HCT116 (cell line): ENCODE measurements around the gene OGA. TPM values are rescaled to one million over a fixed set of nuclear protein-coding genes. Genes with fewer than 3 reads are reported as not detected.

Source experiments
- ATAC-seq: fragments of 200-7000 bp; cut with Tn5 transposase; 2 replicates; pipeline ENCODE4 v1.9.1; 2020; ENCODE audit warnings: mild to moderate bottlenecking, moderate library complexity
- BruUV-seq: library from RNA; stranded (reverse); fragments of 400-500 nt; replicated peaks from 2 replicates; lab custom pipeline; 2021; lab: Mats Ljungman, UMichigan
- CTCF ChIA-PET: fragments of 300-600 bp; sonication (Branson Sonifier 250); formaldehyde crosslinking; loops from one replicate; lab custom pipeline; 2021; ENCODE audit warnings: antibody characterized with exemption; lab: Charles Lee
- POLR2A ChIA-PET: fragments of 300-600, 350-600 bp; sonication (Branson Sonifier 250); formaldehyde crosslinking; loops from one replicate; lab custom pipeline; 2021; ENCODE audit warnings: antibody characterized with exemption; lab: Charles Lee
- RAD21 ChIA-PET, 2 experiments: fragments of 300-600 bp; sonication (Branson Sonifier 250); formaldehyde crosslinking; loops; one replicate each; lab custom pipeline; 2023; ENCODE audit warnings: low total read pairs in 2 of 2; ENCODE audit not compliant: uncharacterized antibody in 2 of 2, unreplicated experiment in 2 of 2, low non-redundant PET in 1 of 2; lab: Charles Lee
- DNase-seq: peaks from one replicate; pipeline ENCODE4 v3.0.0-alpha.2; 2010; ENCODE audit warnings: low read depth, low spot score
- H2AFZ ChIP-seq: fragments of 200-600 bp; shearing (Covaris generic), sonication (generic); 2 replicates; pipeline ENCODE4 v1.6.1; 2017; ENCODE audit warnings: low read depth, mixed run types, mixed read lengths, antibody characterized with exemption, low read length; ENCODE audit not compliant: poor library complexity, severe bottlenecking
- H3K27ac ChIP-seq: 2 replicates; pipeline ENCODE4 v1.5.1; 2012; ENCODE audit warnings: low read depth, low read length
- H3K27me3 ChIP-seq: fragments of 200-600 bp; sonication (generic); 2 replicates; pipeline ENCODE4 v1.6.1; 2016; ENCODE audit warnings: mixed run types, low read length, mixed read lengths; ENCODE audit not compliant: insufficient read depth
- H3K36me3 ChIP-seq, 2 experiments: fragments of 200-500 bp in 1 of 2; fragments of 200-600 bp in 1 of 2; sonication (Bioruptor generic) in 1 of 2; sonication (generic) in 1 of 2; 2 replicates each; pipeline versions ENCODE4 v1.5.1 to v1.6.1; 2014 to 2016; ENCODE audit warnings: low read length in 2 of 2, inconsistent platforms in 1 of 2, mixed read lengths in 1 of 2, mixed run types in 1 of 2; ENCODE audit not compliant: insufficient read depth in 2 of 2, control insufficient read depth in 1 of 2
- H3K4me1 ChIP-seq, 2 experiments: fragments of 200-600 bp in 1 of 2; sonication (generic) in 1 of 2; 2 replicates each; pipeline versions ENCODE4 v1.5.1 to v1.6.1; 2012 to 2017; ENCODE audit warnings: low read length in 2 of 2, inconsistent platforms in 1 of 2, mild to moderate bottlenecking in 1 of 2, mixed read lengths in 1 of 2, mixed run types in 1 of 2, moderate library complexity in 1 of 2; ENCODE audit not compliant: insufficient read depth in 2 of 2, control insufficient read depth in 1 of 2
- H3K4me2 ChIP-seq: fragments of 200-600 bp; sonication (generic); 2 replicates; pipeline ENCODE4 v1.6.1; 2017; ENCODE audit warnings: mixed run types, low read length, mixed read lengths
- H3K4me3 ChIP-seq, 2 experiments: fragments of 200-600 bp in 1 of 2; sonication (generic) in 1 of 2; replicated peaks in 1 of 2; 2 replicates each; pipeline ENCODE4 v1.5.1; 2011 to 2016; ENCODE audit warnings: low read length in 2 of 2, control low read depth in 1 of 2, low read depth in 1 of 2, mild to moderate bottlenecking in 1 of 2, mixed read lengths in 1 of 2, mixed run types in 1 of 2
- H3K79me2 ChIP-seq: fragments of 200-600 bp; sonication (generic); 2 replicates; pipeline ENCODE4 v1.6.1; 2017; ENCODE audit warnings: mild to moderate bottlenecking, mixed run types, low read length, moderate library complexity, mixed read lengths; ENCODE audit not compliant: insufficient read depth
- H3K9ac ChIP-seq: fragments of 200-600 bp; sonication (generic); 2 replicates; pipeline ENCODE4 v1.6.1; 2016; ENCODE audit warnings: low read length, mixed read lengths
- H3K9me2 ChIP-seq: fragments of 200-600 bp; sonication (generic), shearing (Covaris generic); 2 replicates; pipeline ENCODE4 v1.6.1; 2017; ENCODE audit warnings: mixed run types, mild to moderate bottlenecking, moderate library complexity; ENCODE audit not compliant: insufficient read depth
- H3K9me3 ChIP-seq, 2 experiments: fragments of 200-500 bp in 1 of 2; fragments of 200-600 bp in 1 of 2; sonication (Bioruptor generic) in 1 of 2; sonication (generic) in 1 of 2; 2 replicates each; pipeline ENCODE4 v1.6.1; 2014 to 2017; ENCODE audit warnings: low read length in 2 of 2, mixed read lengths in 2 of 2, inconsistent platforms in 1 of 2, low read depth in 1 of 2, mild to moderate bottlenecking in 1 of 2, mixed run types in 1 of 2, moderate library complexity in 1 of 2; ENCODE audit not compliant: control insufficient read depth in 1 of 2, insufficient read depth in 1 of 2
- H4K20me1 ChIP-seq: fragments of 200-600 bp; sonication (generic), shearing (Covaris generic); 2 replicates; pipeline ENCODE4 v1.6.1; 2017; ENCODE audit warnings: mixed run types, mild to moderate bottlenecking, moderate library complexity; ENCODE audit not compliant: insufficient read depth
- CBX3 ChIP-seq: IDR thresholded peaks from 2 replicates; pipeline ENCODE4 v1.6.1; 2012; ENCODE audit warnings: low read depth
- CEBPB ChIP-seq: IDR thresholded peaks from 2 replicates; pipeline ENCODE4 v1.6.1; 2012; ENCODE audit warnings: low read depth
- CTCF ChIP-seq, 3 experiments: fragments of 200-600 bp in 1 of 3; sonication (generic) in 1 of 3; IDR thresholded peaks in 2 of 3; conservative IDR thresholded peaks in 1 of 3; 2 replicates each; pipeline ENCODE4 v1.5.1; 2012 to 2017; ENCODE audit warnings: low read depth in 2 of 3, low read length in 2 of 3, antibody characterized with exemption in 1 of 3, borderline replicate concordance in 1 of 3, control low read depth in 1 of 3, mild to moderate bottlenecking in 1 of 3, mixed read lengths in 1 of 3, mixed run types in 1 of 3, moderate library complexity in 1 of 3; ENCODE audit not compliant: insufficient read depth in 1 of 3
- EGR1 ChIP-seq: IDR thresholded peaks from 2 replicates; pipeline ENCODE4 v1.6.1; 2012; ENCODE audit warnings: low read depth
- EZH2 ChIP-seq: fragments of 200-600 bp; sonication (generic); IDR thresholded peaks from 2 replicates; pipeline ENCODE4 v1.6.1; 2017; ENCODE audit warnings: antibody characterized with exemption, mixed run types
- EZH2phosphoT487 ChIP-seq: fragments of 200-600 bp; IDR thresholded peaks from 2 replicates; pipeline ENCODE4 v1.6.1; 2018; ENCODE audit warnings: antibody characterized with exemption, borderline replicate concordance
- FOSL1 ChIP-seq: IDR thresholded peaks from 2 replicates; pipeline ENCODE4 v1.6.1; 2012; ENCODE audit warnings: low read depth
- POLR2A ChIP-seq: IDR thresholded peaks from 2 replicates; pipeline ENCODE4 v1.7.0; 2011; ENCODE audit warnings: borderline replicate concordance; ENCODE audit not compliant: insufficient read depth, insufficient read length; ENCODE audit errors: extremely low read depth
- POLR2AphosphoS5 ChIP-seq: IDR thresholded peaks from 2 replicates; pipeline ENCODE4 v1.6.1; 2011; ENCODE audit warnings: mild to moderate bottlenecking, low read depth, low read length, moderate library complexity
- RAD21 ChIP-seq: IDR thresholded peaks from 2 replicates; pipeline ENCODE4 v1.6.1; 2012; ENCODE audit warnings: low read depth, mild to moderate bottlenecking
- SIN3A ChIP-seq: IDR thresholded peaks from 2 replicates; pipeline ENCODE4 v1.6.1; 2012; ENCODE audit warnings: low read depth
- SP1 ChIP-seq: IDR thresholded peaks from 2 replicates; pipeline ENCODE4 v1.6.1; 2012; ENCODE audit warnings: low read depth
- TCF7L2 ChIP-seq: IDR thresholded peaks from 2 replicates; pipeline ENCODE4 v1.7.0; 2011; ENCODE audit warnings: borderline replicate concordance, inconsistent platforms; ENCODE audit not compliant: insufficient read depth, insufficient read length; ENCODE audit errors: extremely low read depth
- ZFX ChIP-seq: fragments of 450-650 bp; IDR thresholded peaks from 2 replicates; pipeline ENCODE4 v1.6.1; 2017
- ZNF274 ChIP-seq: fragments of 200-500 bp; sonication (Bioruptor generic); IDR thresholded peaks from 2 replicates; pipeline ENCODE4 v1.6.1; 2014; ENCODE audit warnings: mild to moderate bottlenecking, low read depth, low read length, inconsistent platforms
- intact Hi-C: fragments of 100-400 bp; cut with micrococcal nuclease; formaldehyde crosslinking; loops from 2 replicates; pipeline ENCODE4 v1.10.0; 2022
- total RNA-seq: library from RNA; stranded (reverse); gene quantifications from one replicate; pipeline ENCODE4 v1.2.1, GENCODE V29; 2021; ENCODE audit not compliant: unreplicated experiment
- TF ChIP-seq, protein P1 (sequence below): IDR thresholded peaks from 2 replicates; pipeline ENCODE4 v1.6.1; 2012

The OGA gene
- total RNA-seq, 1 experiment from 2014 or later: 127 TPM

DNA sequence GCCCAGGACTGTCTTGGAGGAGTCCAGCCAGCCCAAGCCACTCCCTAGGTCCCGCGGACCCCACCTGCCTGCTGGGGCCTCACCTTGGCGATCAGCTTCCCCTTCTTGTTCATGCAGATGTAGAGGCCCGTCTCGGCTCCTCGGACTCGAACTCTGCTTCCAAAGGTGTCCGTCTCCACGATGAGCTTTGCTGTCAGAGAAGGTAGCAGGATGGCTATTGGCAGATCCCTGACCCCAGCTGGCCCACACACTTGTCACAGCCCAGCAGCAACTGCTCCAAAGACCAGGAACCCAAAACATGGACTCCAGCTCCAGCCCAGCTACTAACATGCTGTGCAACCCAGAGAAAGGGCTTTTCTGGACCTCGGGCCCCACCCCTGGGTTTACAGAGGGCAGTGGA is 46.9 kb downstream of the OGA start:
- no peaks in the 10 kb centered on the region for H3K36me3 ChIP-seq
- POLR2A ChIA-PET: no interaction called here

DNA sequence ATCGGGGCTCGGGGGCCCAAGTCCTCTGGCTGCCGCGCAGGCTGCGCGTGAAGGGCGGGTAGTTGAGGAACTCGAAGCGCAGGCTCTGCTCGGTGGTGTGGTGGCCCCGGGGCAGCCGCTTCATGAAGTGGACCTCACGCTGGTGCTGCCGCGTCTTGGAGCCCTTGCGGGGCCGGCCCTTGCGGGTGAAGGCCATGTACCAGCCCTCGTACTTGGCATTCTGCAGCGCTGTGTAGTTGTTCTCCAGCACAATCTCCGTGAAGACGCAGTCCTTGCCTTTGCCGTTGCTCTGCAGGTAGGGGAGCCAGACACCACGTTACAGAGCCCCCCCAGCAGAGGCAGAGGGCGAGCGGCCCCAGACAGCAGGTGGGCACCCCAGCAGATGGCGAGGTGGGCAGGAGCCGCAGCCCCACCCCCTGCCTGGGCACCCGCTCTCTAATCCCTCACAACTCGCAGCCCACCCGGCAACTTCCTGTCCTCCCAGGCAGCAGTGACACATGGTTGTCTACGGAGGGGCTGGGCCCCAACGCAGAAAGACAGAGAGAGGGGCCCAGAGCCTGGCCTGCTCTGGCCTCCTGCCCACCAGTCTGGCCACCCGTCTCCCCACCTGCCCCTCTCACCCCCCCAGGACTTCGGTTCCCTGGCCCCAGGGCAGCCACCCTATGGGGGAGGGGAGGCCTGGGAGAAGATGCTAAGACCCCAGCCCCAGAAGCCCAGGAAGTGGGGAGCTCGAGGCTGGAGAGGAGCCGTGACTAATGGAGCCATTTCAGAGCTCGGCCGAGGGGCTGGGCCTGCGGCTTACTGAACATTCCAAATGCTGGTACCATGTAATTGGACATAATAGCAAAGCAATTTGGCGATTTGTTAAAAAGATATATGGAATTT is 47.7 kb downstream of the OGA start:
- H3K9ac ChIP-seq: no peak overlapping the region
- BruUV-seq: no TSS peak
- H3K9me3 ChIP-seq: no peaks in the 10 kb centered on the region
- no peak for ATAC-seq
- DNase-seq: no peak
- intact Hi-C loops: no loop called here
- ChIA-PET RAD21 (interaction anchor here (0.6 to 0.9 kb wide), 2 partner anchors 10 to 168 kb away, joined by 3 read pairs; no protein-coding TSS in a partner anchor), POLR2A (no interaction called here), CTCF (interaction anchor here (0.7 to 3.6 kb wide), 2 partner anchors 10 to 11 kb away, joined by 5 to 22 read pairs; no protein-coding TSS in a partner anchor)
- no peak overlapping the region for H3K4me2 ChIP-seq
- peaks cover 3% of the 10 kb centered on the region; the same call in 1 of the 2 replicates for H3K27me3 ChIP-seq
- H4K20me1 ChIP-seq: no peaks in the 10 kb centered on the region
- no peaks in the 10 kb centered on the region for H3K9me2 ChIP-seq
- no peaks in the 10 kb centered on the region for H3K79me2 ChIP-seq
- H2AFZ ChIP-seq: no peak overlapping the region
- no peaks in the 10 kb centered on the region for H3K36me3 ChIP-seq
- no peak overlapping the region for H3K4me3 ChIP-seq
- H3K27ac ChIP-seq: no peak overlapping the region
- no peaks in the 10 kb centered on the region for H3K4me1 ChIP-seq
- no peak for TF ChIP-seq CBX3
- TF ChIP-seq CEBPB: no peak
- TF ChIP-seq EZH2phosphoT487: no peak
- no peak for TF ChIP-seq FOSL1
- TF ChIP-seq ZNF274: no peak
- no peak for TF ChIP-seq POLR2AphosphoS5
- TF ChIP-seq SIN3A: no peak
- no peak for TF ChIP-seq EGR1
- no peak for TF ChIP-seq TCF7L2
- no peak for TF ChIP-seq ZFX
- no peak for TF ChIP-seq POLR2A
- no peak for TF ChIP-seq CTCF (IDR thresholded peaks at IDR 0.05 in 2 of 3, conservative IDR thresholded peaks at IDR 0.05 in 1 of 3; ENCODE audit: borderline replicate concordance in 1 of 3, insufficient read depth in 1 of 3, low read depth in 2 of 3, low read length in 2 of 3)
- TF ChIP-seq SP1: no peak

More for the DNA sequence above, 46.9 kb downstream of the OGA start:
- ChIA-PET CTCF (interaction anchor here (3.6 kb wide), 1 partner anchor 10 kb away, joined by 22 read pairs; no protein-coding TSS in a partner anchor), RAD21 (interaction anchor here in 1 of 2 experiments (0.9 kb wide), 1 partner anchor 169 kb away, joined by 3 read pairs; no protein-coding TSS in a partner anchor)
- DNase-seq (no peak), ATAC-seq (no peak)
- H3K9ac ChIP-seq: no peak overlapping the region
- no peaks in the 10 kb centered on the region for H3K27me3 ChIP-seq
- intact Hi-C loops: no loop called here
- no TSS peak for BruUV-seq
- no peaks in the 10 kb centered on the region for H4K20me1 ChIP-seq
- TF ChIP-seq POLR2A (no peak), SP1 (no peak), EGR1 (no peak), SIN3A (no peak), TCF7L2 (no peak), FOSL1 (no peak), RAD21 (no peak), ZNF274 (no peak), EZH2 (no peak), POLR2AphosphoS5 (no peak)
- TF ChIP-seq, protein P1, sequence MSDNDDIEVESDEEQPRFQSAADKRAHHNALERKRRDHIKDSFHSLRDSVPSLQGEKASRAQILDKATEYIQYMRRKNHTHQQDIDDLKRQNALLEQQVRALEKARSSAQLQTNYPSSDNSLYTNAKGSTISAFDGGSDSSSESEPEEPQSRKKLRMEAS: no peak
- no peaks in the 10 kb centered on the region for H3K4me1 ChIP-seq
- H3K4me3 ChIP-seq: no peak overlapping the region
- H3K79me2 ChIP-seq: no peaks in the 10 kb centered on the region
- no peaks in the 10 kb centered on the region for H3K9me2 ChIP-seq
- H3K27ac ChIP-seq: no peak overlapping the region
- no peak overlapping the region for H3K4me2 ChIP-seq
- H3K9me3 ChIP-seq: no peaks in the 10 kb centered on the region
- no peak overlapping the region for H2AFZ ChIP-seq
